ENCODE results near the gene SGK1.

DNA sequence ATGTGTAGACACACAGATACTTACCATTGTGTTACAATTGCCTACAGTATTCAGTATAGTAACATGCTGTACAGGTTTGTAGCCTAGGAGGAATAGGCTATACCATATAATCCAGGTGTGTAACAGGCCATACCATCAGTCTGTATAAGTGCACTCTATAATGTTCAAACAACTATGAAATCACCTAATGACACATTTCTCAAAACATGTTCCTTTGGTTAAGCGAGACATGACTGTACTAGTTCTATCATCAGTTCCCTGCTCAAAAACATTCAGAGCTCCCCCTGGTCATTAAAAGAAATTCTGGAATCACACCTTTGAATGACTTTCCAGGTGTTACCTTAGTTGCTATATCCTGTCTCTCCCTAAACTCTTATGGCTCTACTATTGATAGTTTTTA, 195.1 kb downstream of the SGK1 start:
- TF ChIP-seq MXI1 (conservative IDR thresholded peaks at IDR 0.05; ENCODE audit: poor library complexity, severe bottlenecking) (no peak), POLR2AphosphoS5 (IDR thresholded peaks at IDR 0.05) (no peak), RAD21 (conservative IDR thresholded peaks at IDR 0.05) (no peak)
- TF ChIP-seq, protein P1, sequence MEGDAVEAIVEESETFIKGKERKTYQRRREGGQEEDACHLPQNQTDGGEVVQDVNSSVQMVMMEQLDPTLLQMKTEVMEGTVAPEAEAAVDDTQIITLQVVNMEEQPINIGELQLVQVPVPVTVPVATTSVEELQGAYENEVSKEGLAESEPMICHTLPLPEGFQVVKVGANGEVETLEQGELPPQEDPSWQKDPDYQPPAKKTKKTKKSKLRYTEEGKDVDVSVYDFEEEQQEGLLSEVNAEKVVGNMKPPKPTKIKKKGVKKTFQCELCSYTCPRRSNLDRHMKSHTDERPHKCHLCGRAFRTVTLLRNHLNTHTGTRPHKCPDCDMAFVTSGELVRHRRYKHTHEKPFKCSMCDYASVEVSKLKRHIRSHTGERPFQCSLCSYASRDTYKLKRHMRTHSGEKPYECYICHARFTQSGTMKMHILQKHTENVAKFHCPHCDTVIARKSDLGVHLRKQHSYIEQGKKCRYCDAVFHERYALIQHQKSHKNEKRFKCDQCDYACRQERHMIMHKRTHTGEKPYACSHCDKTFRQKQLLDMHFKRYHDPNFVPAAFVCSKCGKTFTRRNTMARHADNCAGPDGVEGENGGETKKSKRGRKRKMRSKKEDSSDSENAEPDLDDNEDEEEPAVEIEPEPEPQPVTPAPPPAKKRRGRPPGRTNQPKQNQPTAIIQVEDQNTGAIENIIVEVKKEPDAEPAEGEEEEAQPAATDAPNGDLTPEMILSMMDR (IDR thresholded peaks at IDR 0.05; ENCODE audit: poor library complexity, severe bottlenecking) = no peak
- TF ChIP-seq, protein P2, sequence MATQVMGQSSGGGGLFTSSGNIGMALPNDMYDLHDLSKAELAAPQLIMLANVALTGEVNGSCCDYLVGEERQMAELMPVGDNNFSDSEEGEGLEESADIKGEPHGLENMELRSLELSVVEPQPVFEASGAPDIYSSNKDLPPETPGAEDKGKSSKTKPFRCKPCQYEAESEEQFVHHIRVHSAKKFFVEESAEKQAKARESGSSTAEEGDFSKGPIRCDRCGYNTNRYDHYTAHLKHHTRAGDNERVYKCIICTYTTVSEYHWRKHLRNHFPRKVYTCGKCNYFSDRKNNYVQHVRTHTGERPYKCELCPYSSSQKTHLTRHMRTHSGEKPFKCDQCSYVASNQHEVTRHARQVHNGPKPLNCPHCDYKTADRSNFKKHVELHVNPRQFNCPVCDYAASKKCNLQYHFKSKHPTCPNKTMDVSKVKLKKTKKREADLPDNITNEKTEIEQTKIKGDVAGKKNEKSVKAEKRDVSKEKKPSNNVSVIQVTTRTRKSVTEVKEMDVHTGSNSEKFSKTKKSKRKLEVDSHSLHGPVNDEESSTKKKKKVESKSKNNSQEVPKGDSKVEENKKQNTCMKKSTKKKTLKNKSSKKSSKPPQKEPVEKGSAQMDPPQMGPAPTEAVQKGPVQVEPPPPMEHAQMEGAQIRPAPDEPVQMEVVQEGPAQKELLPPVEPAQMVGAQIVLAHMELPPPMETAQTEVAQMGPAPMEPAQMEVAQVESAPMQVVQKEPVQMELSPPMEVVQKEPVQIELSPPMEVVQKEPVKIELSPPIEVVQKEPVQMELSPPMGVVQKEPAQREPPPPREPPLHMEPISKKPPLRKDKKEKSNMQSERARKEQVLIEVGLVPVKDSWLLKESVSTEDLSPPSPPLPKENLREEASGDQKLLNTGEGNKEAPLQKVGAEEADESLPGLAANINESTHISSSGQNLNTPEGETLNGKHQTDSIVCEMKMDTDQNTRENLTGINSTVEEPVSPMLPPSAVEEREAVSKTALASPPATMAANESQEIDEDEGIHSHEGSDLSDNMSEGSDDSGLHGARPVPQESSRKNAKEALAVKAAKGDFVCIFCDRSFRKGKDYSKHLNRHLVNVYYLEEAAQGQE (IDR thresholded peaks at IDR 0.05; ENCODE audit: borderline replicate concordance) = no peak
